Immature natural killer cell (primary cell): ENCODE results near the gene MRPL32. TPM values are rescaled to one million over a fixed set of nuclear protein-coding genes. Genes with fewer than 3 reads are reported as not detected.

Source experiments
- DNase-seq, 3 donors: peaks; one replicate each; pipeline ENCODE4 v3.0.0; 2022; ENCODE audit warnings: mixed read lengths in 1 of 3
- H3K27ac Mint-ChIP-seq, 6 donors: one replicate each; pipeline ENCODE4 v1.8.0; 2020; ENCODE audit warnings: mixed read lengths in 6 of 6, mild to moderate bottlenecking in 5 of 6, inconsistent platforms in 4 of 6, moderate library complexity in 3 of 6
- H3K27me3 Mint-ChIP-seq, 3 donors: one replicate each; pipeline ENCODE4 v1.8.0; 2020 to 2021; ENCODE audit warnings: low read depth in 3 of 3, mild to moderate bottlenecking in 3 of 3, mixed read lengths in 3 of 3, moderate library complexity in 3 of 3, inconsistent platforms in 1 of 3
- H3K36me3 Mint-ChIP-seq, 3 donors: one replicate each; pipeline ENCODE4 v1.8.0; 2020; ENCODE audit warnings: mixed read lengths in 3 of 3, inconsistent platforms in 2 of 3, mild to moderate bottlenecking in 2 of 3
- H3K4me1 Mint-ChIP-seq, 2 donors: one replicate each; pipeline ENCODE4 v1.8.0; 2020; ENCODE audit warnings: inconsistent platforms in 2 of 2, mild to moderate bottlenecking in 2 of 2, mixed read lengths in 2 of 2, moderate library complexity in 1 of 2
- H3K4me3 Mint-ChIP-seq, 5 donors: one replicate each; pipeline ENCODE4 v1.8.0; 2020; ENCODE audit warnings: mild to moderate bottlenecking in 5 of 5, mixed read lengths in 5 of 5, inconsistent platforms in 3 of 5, moderate library complexity in 3 of 5
- H3K9me3 Mint-ChIP-seq, 6 donors: one replicate each; pipeline ENCODE4 v1.8.0; 2020; ENCODE audit warnings: mild to moderate bottlenecking in 6 of 6, mixed read lengths in 6 of 6, inconsistent platforms in 4 of 6, moderate library complexity in 3 of 6
- polyA plus RNA-seq, 3 donors: library from polyadenylated mRNA; unstranded; fragments of 300-500 nt; fragmentation: Illumina TruSeq; gene quantifications; one replicate each; pipeline ENCODE4 v1.2.3, GENCODE V29; 2021

The MRPL32 gene
- polyA plus RNA-seq, 3 donors from 2014 or later: 23.3 to 37.7 (median 24.1) TPM

GRCh38 chr7:42961170-42961569 lies 29.0 kb downstream of the MRPL32 start:
- H3K27me3 Mint-ChIP-seq: peaks cover 0 to 16% (median 4%) of the 10 kb centered on the region in 3 donors

GRCh38 chr7:42964293-42964692 lies 32.1 kb downstream of the MRPL32 start:
- H3K27me3 Mint-ChIP-seq: peaks cover 0 to 18% (median 3%) of the 10 kb centered on the region in 3 donors
- H3K27ac Mint-ChIP-seq: no peak overlapping the region

More at GRCh38 chr7:42961170-42961569, 29.0 kb downstream of the MRPL32 start:
- Mint-ChIP-seq H3K36me3 (peaks cover 0 to 3% (median 0%) of the 10 kb centered on the region in 3 donors), H3K4me1 (no peaks in the 10 kb centered on the region), H3K9me3 (peaks cover 0 to 4% (median 2%) of the 10 kb centered on the region in 6 donors), H3K27ac (no peak overlapping the region), H3K4me3 (no peak overlapping the region)
- DNase-seq: no peak

GRCh38 chr7:42964849-42965805 lies 33.0 kb downstream of the MRPL32 start:
- Mint-ChIP-seq H3K4me1 (no peaks in the 10 kb centered on the region), H3K9me3 (no peaks in the 10 kb centered on the region), H3K36me3 (no peaks in the 10 kb centered on the region), H3K4me3 (no peak overlapping the region), H3K27ac (no peak overlapping the region), H3K27me3 (peaks cover 0 to 18% (median 3%) of the 10 kb centered on the region in 3 donors)
- DNase-seq: no peak

More at GRCh38 chr7:42964293-42964692, 32.1 kb downstream of the MRPL32 start:
- Mint-ChIP-seq H3K36me3 (no peaks in the 10 kb centered on the region), H3K9me3 (no peaks in the 10 kb centered on the region), H3K4me1 (no peaks in the 10 kb centered on the region), H3K4me3 (no peak overlapping the region)
- DNase-seq: no peak

- H3K4me3 Mint-ChIP-seq: no peak overlapping the region
- H3K9me3 Mint-ChIP-seq: peaks cover 0 to 2% (median 0%) of the 10 kb centered on the region in 6 donors
- no peaks in the 10 kb centered on the region for H3K4me1 Mint-ChIP-seq
- H3K36me3 Mint-ChIP-seq: no peaks in the 10 kb centered on the region
- DNase-seq: no peak
- H3K27me3 Mint-ChIP-seq: peaks cover 0 to 12% (median 3%) of the 10 kb centered on the region in 3 donors
- no peak overlapping the region for H3K27ac Mint-ChIP-seq
These were observed 35.2 kb downstream of the MRPL32 start for GRCh38 chr7:42967391-42967790.

- peaks cover 0 to 4% (median 2%) of the 10 kb centered on the region in 3 donors for H3K27me3 Mint-ChIP-seq
- no peaks in the 10 kb centered on the region for H3K4me1 Mint-ChIP-seq
- no peak overlapping the region for H3K27ac Mint-ChIP-seq
- no peak overlapping the region for H3K4me3 Mint-ChIP-seq
- DNase-seq: no peak
- peaks cover 0 to 6% (median 0%) of the 10 kb centered on the region in 6 donors for H3K9me3 Mint-ChIP-seq
- H3K36me3 Mint-ChIP-seq: no peaks in the 10 kb centered on the region
These were observed 40.7 kb downstream of the MRPL32 start for GRCh38 chr7:42972699-42973500.

- Mint-ChIP-seq H3K27ac (no peak overlapping the region), H3K27me3 (peaks cover 2% of the 10 kb centered on the region in 3 donors), H3K4me1 (no peaks in the 10 kb centered on the region), H3K9me3 (peaks cover 0 to 6% (median 0%) of the 10 kb centered on the region in 6 donors), H3K36me3 (no peaks in the 10 kb centered on the region), H3K4me3 (no peak overlapping the region)
- DNase-seq: no peak
These were observed 44.2 kb downstream of the MRPL32 start for GRCh38 chr7:42976371-42976770.

- Mint-ChIP-seq H3K4me1 (no peaks in the 10 kb centered on the region), H3K9me3 (peaks cover 0 to 2% (median 0%) of the 10 kb centered on the region in 6 donors), H3K27ac (no peak overlapping the region), H3K4me3 (no peak overlapping the region), H3K36me3 (no peaks in the 10 kb centered on the region), H3K27me3 (peaks cover 2% of the 10 kb centered on the region in 3 donors)
- no peak for DNase-seq
These were observed 46.3 kb downstream of the MRPL32 start for GRCh38 chr7:42978496-42978895.

GRCh38 chr7:42980084-42980483 lies 47.9 kb downstream of the MRPL32 start:
- no peak for DNase-seq
- Mint-ChIP-seq H3K27ac (no peak overlapping the region), H3K4me1 (no peaks in the 10 kb centered on the region), H3K36me3 (peaks cover 0 to 4% (median 0%) of the 10 kb centered on the region in 3 donors), H3K27me3 (peaks cover 2% of the 10 kb centered on the region in 3 donors), H3K9me3 (peaks cover 0 to 2% (median 0%) of the 10 kb centered on the region in 6 donors), H3K4me3 (no peak overlapping the region)

- DNase-seq: no peak
- H3K4me1 Mint-ChIP-seq: no peaks in the 10 kb centered on the region
- peaks cover 0 to 2% (median 0%) of the 10 kb centered on the region in 6 donors for H3K9me3 Mint-ChIP-seq
- no peak overlapping the region for H3K27ac Mint-ChIP-seq
- no peak overlapping the region for H3K4me3 Mint-ChIP-seq
- peaks cover 2% of the 10 kb centered on the region in 3 donors for H3K27me3 Mint-ChIP-seq
- H3K36me3 Mint-ChIP-seq: peaks cover 0 to 4% (median 0%) of the 10 kb centered on the region in 3 donors
These were observed 48.3 kb downstream of the MRPL32 start for GRCh38 chr7:42980514-42980913.

GRCh38 chr7:42981601-42982000 lies 49.4 kb downstream of the MRPL32 start:
- Mint-ChIP-seq H3K36me3 (peaks cover 0 to 4% (median 0%) of the 10 kb centered on the region in 3 donors), H3K4me3 (no peak overlapping the region), H3K4me1 (no peaks in the 10 kb centered on the region), H3K9me3 (peaks cover 0 to 4% (median 0%) of the 10 kb centered on the region in 6 donors), H3K27ac (no peak overlapping the region), H3K27me3 (peaks cover 2 to 3% (median 2%) of the 10 kb centered on the region in 3 donors)
- DNase-seq: no peak

GRCh38 chr7:42982604-42983115 lies 50.5 kb downstream of the MRPL32 start:
- Mint-ChIP-seq H3K27ac (no peak overlapping the region), H3K4me1 (no peaks in the 10 kb centered on the region), H3K4me3 (no peak overlapping the region), H3K9me3 (peaks cover 0 to 4% (median 0%) of the 10 kb centered on the region in 6 donors), H3K27me3 (peaks cover 1 to 5% (median 2%) of the 10 kb centered on the region in 3 donors), H3K36me3 (peaks cover 0 to 4% (median 0%) of the 10 kb centered on the region in 3 donors)
- DNase-seq: no peak

- Mint-ChIP-seq H3K27ac (no peak overlapping the region), H3K36me3 (peaks cover 0 to 4% (median 0%) of the 10 kb centered on the region in 3 donors), H3K4me3 (no peak overlapping the region), H3K9me3 (peaks cover 0 to 4% (median 0%) of the 10 kb centered on the region in 6 donors), H3K4me1 (no peaks in the 10 kb centered on the region), H3K27me3 (peaks cover 0 to 5% (median 1%) of the 10 kb centered on the region in 3 donors)
- DNase-seq: no peak
These were observed 52.0 kb downstream of the MRPL32 start for GRCh38 chr7:42984137-42984536.

GRCh38 chr7:42986213-42986612 lies 54.0 kb downstream of the MRPL32 start:
- DNase-seq: no peak
- Mint-ChIP-seq H3K9me3 (peaks cover 0 to 4% (median 0%) of the 10 kb centered on the region in 6 donors), H3K27ac (no peak overlapping the region), H3K4me1 (no peaks in the 10 kb centered on the region), H3K27me3 (peaks cover 1 to 3% (median 2%) of the 10 kb centered on the region in 3 donors), H3K36me3 (peaks cover 0 to 4% (median 0%) of the 10 kb centered on the region in 3 donors), H3K4me3 (no peak overlapping the region)
